Lower leg skin (tissue), 4 donors: Measurements from ENCODE around the gene TP53TG3B. TPM values are rescaled to one million over a fixed set of nuclear protein-coding genes. Genes with fewer than 3 reads are reported as not detected.
"Not testable (repeated sequence)": the region's sequence is repeated elsewhere in the genome, so short reads cannot be mapped to it uniquely, and the experiment has no call there.

Experiments used
- DNase-seq, 2 donors: peaks; one replicate each; pipeline ENCODE4 v3.0.0-alpha.2; 2019; ENCODE audit warnings: low spot score in 2 of 2
- H3K4me3 ChIP-seq: fragments of 200-600 bp; sonication (generic); 2 replicates; pipeline ENCODE4 v1.5.1; 2017; ENCODE audit warnings: mild to moderate bottlenecking, low read depth; ENCODE audit not compliant: poor library complexity, severe bottlenecking
- WGBS, 2 donors: methylation state at CpG; one replicate each; pipeline ENCODE4 v1.1.5; 2018; 5-methylcytosine and 5-hydroxymethylcytosine counted together
- intact Hi-C: fragments of 100-400 bp; cut with DNase I; formaldehyde crosslinking; loops from one replicate; pipeline ENCODE4 v1.15.0; 2023; ENCODE audit warnings: low total_unique reads
- total RNA-seq, 4 donors: library from RNA; depleted of rRNA; stranded (reverse); fragments of >200 nt; gene quantifications; one replicate each; pipeline ENCODE4 v1.1.0, GENCODE V29; 2016

TP53TG3B gene, protein sequence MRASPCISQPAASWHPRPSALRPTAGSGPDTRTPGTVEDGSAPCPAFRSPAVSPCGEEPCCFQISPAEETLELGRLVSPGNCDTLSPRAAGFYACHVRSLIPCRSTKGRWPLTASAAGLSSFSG
- not detected for total RNA-seq

DNA sequence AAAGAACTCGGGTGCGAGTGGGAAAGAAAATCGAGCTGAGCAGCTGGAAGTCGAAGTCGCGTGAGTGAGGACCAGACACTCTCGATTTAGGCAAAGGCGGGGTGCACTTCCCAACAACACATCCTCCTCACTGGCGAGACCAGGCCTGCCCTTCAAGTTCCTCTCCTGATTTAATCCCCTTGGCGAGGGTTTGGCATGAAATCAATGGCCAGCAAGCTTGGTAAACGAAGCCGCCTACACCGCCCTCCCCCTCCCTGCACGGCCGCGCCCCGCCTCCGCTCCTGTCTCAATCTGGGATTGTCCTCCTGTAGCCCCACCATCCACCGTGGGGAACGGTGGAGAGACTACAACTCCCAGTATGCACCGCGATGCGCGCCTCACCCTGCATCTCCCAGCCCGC, at the start of gene TP53TG3B:
Gene TP53TG3B (plus strand): TSS at position 301 of the 400 bp plus-strand sequence. CDS start 68 bp downstream, at position 369.
- DNase-seq, H3K4me3 ChIP-seq, intact Hi-C loops: not testable (repeated sequence)
- WGBS, 2 donors, result no CpG with 5 or more reads among the region's 25 CpGs

DNA sequence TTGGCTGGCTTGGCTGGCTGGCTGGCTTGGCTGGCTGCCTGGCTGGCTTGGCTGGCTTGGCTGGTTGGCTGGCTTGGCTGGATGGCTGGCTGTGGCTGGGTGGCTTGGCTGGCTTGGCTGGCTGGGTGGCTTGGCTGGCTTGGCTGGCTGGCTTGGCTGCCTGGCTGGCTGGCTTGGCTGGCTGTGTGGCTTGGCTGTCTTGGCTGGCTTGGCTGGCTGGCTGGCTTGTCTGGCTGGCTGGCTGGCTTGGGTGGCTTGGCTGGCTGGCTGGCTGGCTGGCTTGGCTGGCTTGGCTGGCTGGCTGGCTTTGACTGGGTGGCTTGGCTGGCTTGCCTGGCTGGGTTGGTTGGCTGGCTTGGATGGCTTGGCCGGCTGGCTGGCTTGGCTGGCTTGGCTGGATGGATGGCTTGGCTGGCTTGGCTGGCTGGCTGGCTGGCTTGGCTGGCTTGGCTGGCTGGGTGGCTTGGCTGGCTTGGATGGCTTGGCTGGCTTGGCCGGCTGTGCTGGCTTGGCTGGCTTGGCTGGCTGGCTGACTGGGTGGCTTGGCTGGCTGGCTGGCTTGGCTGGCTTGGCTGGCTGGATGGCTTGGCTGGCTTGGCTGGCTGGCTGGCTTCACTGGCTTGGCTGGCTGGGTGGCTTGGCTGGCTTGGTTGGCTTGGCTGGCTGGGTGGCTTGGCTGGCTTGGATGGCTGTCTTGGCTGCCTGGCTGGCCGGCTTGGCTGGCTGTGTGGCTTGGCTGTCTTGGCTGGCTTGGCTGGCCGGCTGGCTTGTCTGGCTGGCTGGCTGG, 24.2 kb upstream of the TP53TG3B start:
- intact Hi-C loops, H3K4me3 ChIP-seq: not testable (repeated sequence)
- WGBS, 2 donors, result 42 to 46% methylated on average over 4 of the region's 4 CpGs
- DNase-seq, result peak in 1 of 2 donors; percentile 68

DNA sequence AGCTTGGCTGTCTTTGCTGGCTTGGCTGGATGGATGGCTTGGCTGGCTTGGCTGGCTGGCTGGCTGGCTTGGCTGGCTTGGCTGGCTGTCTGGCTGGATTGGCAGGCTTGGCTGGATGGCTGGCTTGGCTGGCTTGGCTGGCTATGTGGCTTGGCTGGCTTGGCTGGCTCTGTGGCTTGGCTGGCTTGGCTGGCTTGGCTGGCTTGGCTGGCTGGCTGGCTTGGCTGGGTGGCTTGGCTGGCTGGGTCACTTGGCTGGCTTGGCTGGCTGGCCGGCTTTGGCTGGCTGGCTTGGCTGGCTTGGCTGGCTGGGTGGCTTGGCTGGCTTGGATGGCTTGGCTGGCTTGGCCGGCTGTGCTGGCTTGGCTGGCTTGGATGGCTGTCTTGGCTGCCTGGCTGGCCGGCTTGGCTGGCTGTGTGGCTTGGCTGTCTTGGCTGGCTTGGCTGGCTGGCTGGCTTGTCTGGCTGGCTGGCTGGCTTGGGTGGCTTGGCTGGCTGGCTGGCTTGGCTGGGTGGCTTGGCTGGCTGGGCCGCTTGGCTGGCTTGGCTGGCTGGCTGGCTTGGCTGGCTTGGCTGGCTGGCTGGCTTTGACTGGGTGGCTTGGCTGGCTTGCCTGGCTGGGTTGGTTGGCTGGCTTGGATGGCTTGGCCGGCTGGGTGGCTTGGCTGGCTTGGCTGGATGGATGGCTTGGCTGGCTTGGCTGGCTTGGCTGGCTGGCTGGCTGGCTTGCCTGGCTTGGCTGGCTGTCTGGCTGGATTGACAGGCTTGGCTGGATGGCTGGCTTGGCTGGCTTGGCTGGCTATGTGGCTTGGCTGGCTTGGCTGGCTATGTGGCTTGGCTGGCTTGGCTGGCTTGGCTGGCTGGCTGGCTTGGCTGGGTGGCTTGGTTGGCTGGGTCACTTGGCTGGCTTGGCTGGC, 22.8 kb upstream of the TP53TG3B start:
- intact Hi-C loops, H3K4me3 ChIP-seq: not testable (repeated sequence)
- DNase-seq, result peak in 1 of 2 donors; percentile 55
- WGBS, 2 donors, result 53 to 55% methylated on average over 5 of the region's 5 CpGs

DNA sequence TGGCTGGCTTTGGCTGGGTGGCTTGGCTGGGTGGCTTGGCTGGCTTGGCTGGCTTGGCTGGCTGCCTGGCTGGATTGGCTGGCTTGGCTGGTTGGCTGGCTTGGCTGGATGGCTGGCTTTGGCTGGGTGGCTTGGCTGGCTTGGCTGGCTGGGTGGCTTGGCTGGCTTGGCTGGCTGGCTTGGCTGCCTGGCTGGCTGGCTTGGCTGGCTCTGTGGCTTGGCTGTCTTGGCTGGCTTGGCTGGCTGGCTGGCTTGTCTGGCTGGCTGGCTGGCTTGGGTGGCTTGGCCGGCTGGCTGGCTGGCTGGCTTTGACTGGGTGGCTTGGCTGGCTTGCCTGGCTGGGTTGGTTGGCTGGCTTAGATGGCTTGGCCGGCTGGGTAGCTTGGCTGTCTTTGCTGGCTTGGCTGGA, 22.1 kb upstream of the TP53TG3B start:
- intact Hi-C loops, result not testable (repeated sequence)
- peak in 1 of 2 donors; percentile 27 for DNase-seq
- 47 to 63% methylated on average over 2 of the region's 2 CpGs for WGBS, 2 donors

DNA sequence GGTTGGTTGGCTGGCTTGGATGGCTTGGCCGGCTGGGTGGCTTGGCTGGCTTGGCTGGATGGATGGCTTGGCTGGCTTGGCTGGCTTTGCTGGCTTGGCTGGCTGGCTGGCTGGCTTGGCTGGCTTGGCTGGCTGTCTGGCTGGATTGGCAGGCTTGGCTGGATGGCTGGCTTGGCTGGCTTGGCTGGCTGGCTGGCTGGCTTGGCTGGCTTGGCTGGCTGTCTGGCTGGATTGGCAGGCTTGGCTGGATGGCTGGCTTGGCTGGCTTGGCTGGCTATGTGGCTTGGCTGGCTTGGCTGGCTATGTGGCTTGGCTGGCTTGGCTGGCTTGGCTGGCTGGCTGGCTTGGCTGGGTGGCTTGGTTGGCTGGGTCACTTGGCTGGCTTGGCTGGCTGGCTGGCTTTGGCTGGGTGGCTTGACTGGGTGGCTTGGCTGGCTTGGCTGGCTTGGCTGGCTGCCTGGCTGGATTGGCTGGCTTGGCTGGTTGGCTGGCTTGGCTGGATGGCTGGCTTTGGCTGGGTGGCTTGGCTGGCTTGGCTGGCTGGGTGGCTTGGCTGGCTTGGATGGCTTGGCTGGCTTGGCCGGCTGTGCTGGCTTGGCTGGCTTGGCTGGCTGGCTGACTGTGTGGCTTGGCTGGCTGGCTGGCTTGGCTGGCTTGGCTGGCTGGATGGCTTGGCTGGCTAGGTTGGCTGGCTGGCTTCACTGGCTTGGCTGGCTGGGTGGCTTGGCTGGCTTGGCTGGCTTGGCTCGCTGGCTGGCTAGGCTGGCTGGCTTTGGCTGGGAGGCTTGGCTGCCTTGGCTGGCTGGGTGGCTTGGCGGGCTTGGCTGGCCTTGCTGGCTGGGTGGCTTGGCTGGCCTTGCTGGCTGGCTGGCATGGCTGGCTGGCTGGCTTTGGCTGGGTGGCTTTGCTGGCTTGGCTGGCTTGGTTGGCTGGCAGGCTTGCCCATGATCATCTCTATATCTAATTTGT, 21.3 kb upstream of the TP53TG3B start:
- WGBS, 2 donors, result 63 to 68% methylated on average over 3 to 4 of the region's 4 CpGs
- peak in 1 of 2 donors; percentile 53 for DNase-seq
- H3K4me3 ChIP-seq, intact Hi-C loops: not testable (repeated sequence)

More for the DNA sequence above, 22.1 kb upstream of the TP53TG3B start:
- not testable (repeated sequence) for H3K4me3 ChIP-seq

Other genes starting within 250 kb of the TP53TG3B start
- gene TP53TG3C, start 166.6 kb upstream of the TP53TG3B start, total RNA-seq, result not detected
- gene TP53TG3E, start 56.5 kb upstream of the TP53TG3B start, total RNA-seq, result not detected
- gene TP53TG3F, start 98.8 kb downstream of the TP53TG3B start, total RNA-seq, result not detected